Duodenal mucosa (tissue), 2 donors: Measurements from ENCODE around the gene LPP.

ENCODE experiments used
- H3K27ac ChIP-seq: one replicate; pipeline ENCODE4 v1.7.0; 2013; ENCODE audit warnings: low read depth, low read length
- H3K27me3 ChIP-seq, 2 donors: one replicate each; pipeline ENCODE4 v1.7.0; 2013; ENCODE audit warnings: low read length in 2 of 2, control low read depth in 1 of 2; ENCODE audit not compliant: insufficient read depth in 2 of 2, control insufficient read depth in 1 of 2
- H3K36me3 ChIP-seq, 2 donors: one replicate each; pipeline ENCODE4 v1.7.0; 2013; ENCODE audit warnings: low read length in 2 of 2, control low read depth in 1 of 2; ENCODE audit not compliant: insufficient read depth in 2 of 2, control insufficient read depth in 1 of 2
- H3K4me1 ChIP-seq, 2 donors: one replicate each; pipeline ENCODE4 v1.7.0; 2013; ENCODE audit warnings: low read length in 2 of 2, control low read depth in 1 of 2; ENCODE audit not compliant: insufficient read depth in 2 of 2, control insufficient read depth in 1 of 2
- H3K4me3 ChIP-seq, 2 donors: one replicate each; pipeline ENCODE4 v1.7.0; 2013; ENCODE audit warnings: low read length in 2 of 2, low read depth in 1 of 2
- H3K9ac ChIP-seq, 2 donors: one replicate each; pipeline ENCODE4 v1.7.0; 2013; ENCODE audit warnings: low read length in 2 of 2, low read depth in 1 of 2
- H3K9me3 ChIP-seq, 2 donors: one replicate each; pipeline ENCODE4 v1.7.0; 2013; ENCODE audit warnings: low read length in 2 of 2, control low read depth in 1 of 2; ENCODE audit not compliant: control insufficient read depth in 1 of 2

LPP gene

DNA sequence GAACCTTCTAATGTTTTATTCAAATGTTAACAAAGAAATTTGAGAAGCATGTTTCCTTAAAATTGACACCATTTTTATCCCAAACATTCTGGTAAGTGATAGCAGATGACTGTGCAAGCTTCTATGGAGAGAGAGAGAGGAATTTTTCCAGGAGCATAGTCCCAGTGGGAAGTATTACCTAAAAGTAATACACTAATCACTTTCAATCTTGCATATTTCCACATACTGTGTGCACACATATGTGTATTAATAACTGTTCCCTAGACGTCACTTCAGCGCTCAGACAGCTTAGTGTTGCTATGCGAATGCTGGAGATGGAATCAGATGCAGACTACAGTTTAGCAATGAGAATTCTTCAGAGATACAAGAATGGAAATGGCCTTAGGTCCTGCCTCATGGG, 593.5 kb downstream of the LPP start:
- H3K27me3 ChIP-seq: no peaks in the 10 kb centered on the region

DNA sequence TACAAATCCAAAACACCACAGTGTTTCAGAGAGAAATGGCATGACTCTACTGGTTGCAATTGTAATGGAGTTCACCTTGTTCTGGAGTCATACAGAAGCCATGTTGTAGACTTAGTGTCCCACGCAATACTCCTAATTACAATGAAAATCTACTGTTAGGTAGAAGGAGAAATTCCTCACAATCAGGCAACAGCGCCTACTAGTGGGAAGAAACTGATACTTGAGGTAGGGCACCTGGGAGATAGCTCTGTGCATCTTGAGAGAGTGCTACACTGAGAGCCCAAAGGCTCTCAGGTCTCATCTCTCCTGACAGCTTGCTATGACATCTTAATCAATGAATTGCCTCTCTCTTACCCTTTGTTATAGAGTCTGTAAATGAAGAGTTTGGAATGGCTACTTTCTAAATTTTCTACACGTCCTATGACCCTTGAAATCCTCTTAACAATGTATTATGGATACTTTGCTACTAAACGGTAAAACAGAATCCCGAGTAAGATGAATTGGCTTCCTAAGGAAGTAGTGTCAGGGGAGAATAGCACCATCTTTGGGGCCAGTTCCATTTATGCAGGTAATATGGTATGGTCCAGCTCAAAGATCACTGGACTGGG, 595.2 kb downstream of the LPP start:
- Histone ChIP-seq H3K4me1 (no peaks in the 10 kb centered on the region), H3K36me3 (no peaks in the 10 kb centered on the region), H3K9ac (no peak overlapping the region), H3K27me3 (no peaks in the 10 kb centered on the region), H3K27ac (no peak overlapping the region), H3K4me3 (no peak overlapping the region), H3K9me3 (no peaks in the 10 kb centered on the region)

More for the DNA sequence above, 593.5 kb downstream of the LPP start:
- Histone ChIP-seq H3K27ac (no peak overlapping the region), H3K4me1 (no peaks in the 10 kb centered on the region), H3K9me3 (no peaks in the 10 kb centered on the region), H3K4me3 (no peak overlapping the region), H3K9ac (no peak overlapping the region), H3K36me3 (no peaks in the 10 kb centered on the region)

DNA sequence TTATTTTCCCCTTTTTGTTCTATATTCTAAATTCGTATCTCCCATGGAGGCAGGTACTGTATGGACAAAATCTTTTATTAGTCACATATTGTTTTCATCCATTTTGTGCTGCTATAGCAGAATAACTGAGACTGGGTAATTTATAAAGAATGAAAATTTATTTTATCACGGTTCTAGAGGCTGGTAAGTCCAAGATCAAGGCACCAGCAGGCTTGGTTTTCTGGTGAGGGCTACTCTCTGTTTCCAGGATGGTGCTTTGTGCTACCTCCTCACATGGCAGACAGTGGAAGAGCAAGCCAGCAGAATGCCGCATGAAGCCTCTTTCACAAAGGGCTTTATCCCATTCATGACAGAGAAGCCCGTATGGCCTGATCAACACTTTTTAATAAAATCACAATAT, 595.9 kb downstream of the LPP start:
- Histone ChIP-seq H3K4me1 (no peaks in the 10 kb centered on the region), H3K36me3 (no peaks in the 10 kb centered on the region), H3K27me3 (no peaks in the 10 kb centered on the region), H3K9ac (no peak overlapping the region), H3K9me3 (no peaks in the 10 kb centered on the region), H3K27ac (no peak overlapping the region), H3K4me3 (no peak overlapping the region)

DNA sequence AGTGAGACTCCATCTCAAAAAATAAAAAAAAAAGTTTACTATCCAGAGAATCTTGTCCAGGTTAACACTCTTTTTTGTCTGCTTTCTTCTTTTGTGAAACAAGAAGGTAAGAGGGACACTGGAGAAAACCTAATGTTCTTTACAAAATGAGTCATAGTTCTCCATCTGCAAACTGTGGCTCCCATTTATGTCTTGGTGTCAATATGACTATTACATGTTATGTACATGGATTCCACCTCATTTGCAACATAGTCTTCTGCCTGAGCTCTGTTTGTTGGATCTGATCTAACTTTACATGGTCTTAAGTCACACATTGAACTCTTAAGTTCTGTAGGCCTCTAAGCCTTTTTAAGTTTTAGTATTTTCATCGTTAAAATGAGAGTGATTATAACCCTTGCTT, 596.7 kb downstream of the LPP start:
- Histone ChIP-seq H3K27me3 (no peaks in the 10 kb centered on the region), H3K27ac (no peak overlapping the region), H3K9me3 (no peaks in the 10 kb centered on the region), H3K4me1 (no peaks in the 10 kb centered on the region), H3K4me3 (no peak overlapping the region), H3K9ac (no peak overlapping the region), H3K36me3 (no peaks in the 10 kb centered on the region)

DNA sequence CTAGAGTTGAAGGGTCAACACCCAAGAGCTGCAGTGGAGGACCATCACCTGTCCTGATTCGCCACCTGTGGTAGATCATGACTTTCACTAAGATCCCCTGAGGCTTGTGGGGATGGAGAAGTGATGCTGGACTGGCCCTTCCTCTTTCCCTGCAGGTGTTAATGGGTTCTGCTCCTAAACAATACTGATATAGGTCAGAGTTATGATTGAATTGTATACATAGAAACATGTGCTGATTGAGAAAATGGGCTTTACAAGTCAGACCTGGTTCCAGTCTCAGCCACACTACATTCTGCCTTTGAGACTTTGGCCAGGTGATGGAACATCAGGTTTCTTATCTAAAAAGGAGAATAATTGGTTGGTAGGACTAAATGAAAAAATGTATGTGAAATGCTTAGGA, 598.9 kb downstream of the LPP start:
- no peaks in the 10 kb centered on the region for H3K9me3 ChIP-seq
- H3K4me1 ChIP-seq: no peaks in the 10 kb centered on the region
- H3K36me3 ChIP-seq: no peaks in the 10 kb centered on the region
- H3K27me3 ChIP-seq: no peaks in the 10 kb centered on the region
- H3K4me3 ChIP-seq: no peak overlapping the region
- no peak overlapping the region for H3K9ac ChIP-seq
- no peak overlapping the region for H3K27ac ChIP-seq

DNA sequence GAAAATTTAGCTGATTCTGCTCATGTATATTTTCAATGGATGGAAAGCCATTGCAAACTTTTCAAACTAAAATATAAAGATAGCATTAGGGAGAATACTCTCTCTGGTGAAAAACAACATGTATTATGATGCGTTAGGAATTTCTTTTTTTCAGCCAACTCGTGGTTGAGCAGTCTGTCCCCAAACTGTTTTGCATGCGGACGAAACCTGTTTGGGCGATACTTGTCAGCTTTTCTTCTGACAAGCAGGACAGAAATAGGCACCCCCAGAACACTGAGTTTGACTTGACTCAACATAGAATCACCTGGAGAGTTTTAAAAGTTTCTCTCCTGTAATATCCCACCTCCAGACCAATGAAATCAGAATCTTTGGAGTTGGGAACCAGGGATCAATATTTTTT, 600.3 kb downstream of the LPP start:
- no peak overlapping the region for H3K4me3 ChIP-seq
- no peaks in the 10 kb centered on the region for H3K4me1 ChIP-seq
- H3K9me3 ChIP-seq: no peaks in the 10 kb centered on the region

DNA sequence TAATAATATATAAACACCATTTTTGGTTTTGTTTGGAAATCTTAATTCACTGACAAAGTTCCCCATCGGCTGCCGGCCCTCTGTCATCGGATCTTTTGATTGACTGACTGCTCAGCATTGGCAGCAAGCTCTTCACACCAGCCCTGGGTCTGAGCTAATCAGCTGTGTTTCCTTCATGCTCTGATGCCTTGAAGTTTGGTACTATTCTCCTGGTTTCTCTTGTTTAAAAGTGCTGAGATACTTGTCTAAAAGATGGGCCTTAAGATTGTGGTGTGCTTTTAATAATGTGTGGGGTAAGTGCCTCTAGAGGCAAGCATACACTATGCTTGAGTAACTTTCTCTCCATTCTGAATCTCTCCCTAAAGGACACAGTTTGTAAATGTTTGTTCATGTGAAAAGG, 602.3 kb downstream of the LPP start:
- Histone ChIP-seq H3K27ac (no peak overlapping the region), H3K9ac (no peak overlapping the region), H3K27me3 (no peaks in the 10 kb centered on the region), H3K9me3 (no peaks in the 10 kb centered on the region), H3K4me1 (no peaks in the 10 kb centered on the region), H3K4me3 (no peak overlapping the region), H3K36me3 (peaks cover 4 to 6% of the 10 kb centered on the region in 2 donors)

More for the DNA sequence above, 600.3 kb downstream of the LPP start:
- Histone ChIP-seq H3K9ac (no peak overlapping the region), H3K36me3 (no peaks in the 10 kb centered on the region), H3K27ac (no peak overlapping the region), H3K27me3 (no peaks in the 10 kb centered on the region)

DNA sequence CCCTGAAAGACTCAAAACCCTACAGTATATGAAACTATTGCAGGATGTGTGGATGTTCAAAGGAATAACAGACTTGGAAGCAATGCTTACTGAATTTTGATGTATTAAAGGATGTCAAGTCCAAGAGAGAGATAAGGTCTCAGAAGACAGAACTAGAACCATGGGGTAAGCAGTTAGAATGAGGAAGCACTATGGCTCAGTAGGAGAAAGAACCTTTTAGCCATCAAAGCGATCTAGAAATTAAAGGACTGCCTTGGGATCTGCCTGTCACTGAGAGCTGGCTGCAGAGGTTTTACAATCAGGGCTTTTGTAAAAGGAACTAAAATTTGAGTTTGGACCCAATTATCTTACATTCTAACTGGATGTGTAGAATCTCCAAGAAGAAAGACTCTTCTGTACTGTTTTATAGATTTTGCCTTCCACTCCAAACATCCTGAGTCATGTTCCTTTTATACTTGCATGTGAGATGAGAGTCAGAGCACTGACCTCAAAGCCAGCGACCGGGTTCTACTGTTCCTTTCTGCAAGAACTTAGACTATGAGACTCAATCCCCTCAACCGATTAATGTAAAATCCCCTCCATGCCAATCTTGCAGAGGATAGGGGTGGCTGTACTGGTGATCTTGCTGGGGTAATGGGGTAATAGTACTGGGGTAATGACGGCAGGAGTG, 605.5 kb downstream of the LPP start:
- peaks cover 4 to 6% of the 10 kb centered on the region in 2 donors for H3K36me3 ChIP-seq
- H3K27me3 ChIP-seq: no peaks in the 10 kb centered on the region
- no peak overlapping the region for H3K9ac ChIP-seq
- H3K27ac ChIP-seq: no peak overlapping the region
- no peaks in the 10 kb centered on the region for H3K4me1 ChIP-seq
- H3K9me3 ChIP-seq: no peaks in the 10 kb centered on the region
- H3K4me3 ChIP-seq: no peak overlapping the region

DNA sequence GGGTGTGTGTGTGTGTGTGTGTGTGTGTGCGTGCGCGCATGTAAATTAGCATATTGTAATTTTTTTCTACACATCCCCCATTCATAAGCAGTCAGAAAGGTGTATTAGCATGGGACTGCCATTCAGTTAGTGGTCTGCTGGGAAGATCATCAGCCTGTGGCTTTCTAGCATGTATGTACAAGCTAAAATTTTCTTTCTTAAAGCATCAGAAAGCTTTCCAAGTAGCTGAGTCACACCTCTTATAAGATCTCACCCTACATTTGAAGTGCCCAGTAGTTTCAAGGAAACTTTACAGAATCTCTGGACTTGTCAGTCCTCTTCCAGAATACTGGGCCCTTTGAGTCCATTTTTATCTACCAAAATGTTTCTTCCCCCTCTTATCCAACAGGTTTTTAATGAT, 606.5 kb downstream of the LPP start:
- Histone ChIP-seq H3K9me3 (no peaks in the 10 kb centered on the region), H3K27me3 (no peaks in the 10 kb centered on the region), H3K4me1 (no peaks in the 10 kb centered on the region), H3K36me3 (peaks cover 4 to 6% of the 10 kb centered on the region in 2 donors), H3K4me3 (no peak overlapping the region), H3K9ac (no peak overlapping the region), H3K27ac (no peak overlapping the region)

DNA sequence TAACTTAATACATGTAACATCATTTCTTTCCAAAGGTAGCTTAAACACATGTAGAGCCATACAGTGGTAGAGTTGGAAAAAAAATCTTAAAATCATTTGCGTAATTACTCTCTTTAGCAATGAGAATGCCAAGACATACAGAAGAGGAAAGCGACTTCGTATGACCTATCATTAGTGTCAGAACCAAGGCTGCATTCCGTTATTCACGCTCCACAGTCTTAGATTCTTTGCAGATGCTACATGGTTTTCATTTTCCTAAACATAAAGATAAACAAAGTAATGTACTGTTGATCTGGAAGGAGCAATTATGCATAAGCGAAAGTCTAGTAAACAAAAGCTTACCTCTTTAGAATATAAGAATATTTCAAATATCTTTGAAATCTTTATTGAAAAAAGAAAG, 607.5 kb downstream of the LPP start:
- no peak overlapping the region for H3K4me3 ChIP-seq
- H3K36me3 ChIP-seq: peaks cover 4 to 6% of the 10 kb centered on the region in 2 donors
- no peak overlapping the region for H3K27ac ChIP-seq
- H3K9me3 ChIP-seq: no peaks in the 10 kb centered on the region
- no peaks in the 10 kb centered on the region for H3K27me3 ChIP-seq
- H3K9ac ChIP-seq: no peak overlapping the region
- H3K4me1 ChIP-seq: no peaks in the 10 kb centered on the region
